ENCODE measurements around the gene PRXL2A.
"Not testable (repeated sequence)": the region's sequence is repeated elsewhere in the genome, so short reads cannot be mapped to it uniquely, and the experiment has no call there.

The PRXL2A gene

DNA sequence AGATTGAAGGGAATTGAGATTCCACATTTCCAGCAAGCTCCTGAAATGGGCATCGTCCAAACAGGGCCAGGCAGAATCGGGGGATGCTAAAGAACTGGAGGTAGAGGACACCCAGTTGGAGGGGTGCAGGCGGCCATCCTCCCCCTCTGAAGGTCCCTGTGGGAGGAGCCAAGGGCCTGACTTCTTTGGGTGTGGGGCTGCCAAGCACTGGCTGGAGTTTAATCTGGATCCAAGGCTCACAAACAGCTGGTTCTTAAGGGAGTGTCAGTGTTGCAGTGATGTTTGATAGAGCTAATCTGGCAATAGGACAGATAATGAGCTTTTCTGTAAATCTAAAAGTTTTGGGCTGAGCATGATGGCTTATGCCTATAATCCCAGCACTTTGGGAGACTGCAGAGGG is 66.6 kb downstream of the PRXL2A start:
- CTCF ChIA-PET, result interaction anchor here (0.9 to 50.4 kb wide), 8 partner anchors 12 to 188 kb away, joined by 3 to 1060 read pairs (median 5); no protein-coding TSS in a partner anchor
- TF ChIP-seq, protein P1, sequence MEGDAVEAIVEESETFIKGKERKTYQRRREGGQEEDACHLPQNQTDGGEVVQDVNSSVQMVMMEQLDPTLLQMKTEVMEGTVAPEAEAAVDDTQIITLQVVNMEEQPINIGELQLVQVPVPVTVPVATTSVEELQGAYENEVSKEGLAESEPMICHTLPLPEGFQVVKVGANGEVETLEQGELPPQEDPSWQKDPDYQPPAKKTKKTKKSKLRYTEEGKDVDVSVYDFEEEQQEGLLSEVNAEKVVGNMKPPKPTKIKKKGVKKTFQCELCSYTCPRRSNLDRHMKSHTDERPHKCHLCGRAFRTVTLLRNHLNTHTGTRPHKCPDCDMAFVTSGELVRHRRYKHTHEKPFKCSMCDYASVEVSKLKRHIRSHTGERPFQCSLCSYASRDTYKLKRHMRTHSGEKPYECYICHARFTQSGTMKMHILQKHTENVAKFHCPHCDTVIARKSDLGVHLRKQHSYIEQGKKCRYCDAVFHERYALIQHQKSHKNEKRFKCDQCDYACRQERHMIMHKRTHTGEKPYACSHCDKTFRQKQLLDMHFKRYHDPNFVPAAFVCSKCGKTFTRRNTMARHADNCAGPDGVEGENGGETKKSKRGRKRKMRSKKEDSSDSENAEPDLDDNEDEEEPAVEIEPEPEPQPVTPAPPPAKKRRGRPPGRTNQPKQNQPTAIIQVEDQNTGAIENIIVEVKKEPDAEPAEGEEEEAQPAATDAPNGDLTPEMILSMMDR (IDR thresholded peaks at IDR 0.05; ENCODE audit: control extremely low read depth, extremely low read depth, low read depth, missing control alignments), result no peak
- no peak for DNase-seq (ENCODE audit: extremely low spot score)
- POLR2A ChIA-PET, result interaction anchor here (0.6 kb wide), 2 partner anchors 27 to 30 kb away, joined by 3 read pairs; no protein-coding TSS in a partner anchor

DNA sequence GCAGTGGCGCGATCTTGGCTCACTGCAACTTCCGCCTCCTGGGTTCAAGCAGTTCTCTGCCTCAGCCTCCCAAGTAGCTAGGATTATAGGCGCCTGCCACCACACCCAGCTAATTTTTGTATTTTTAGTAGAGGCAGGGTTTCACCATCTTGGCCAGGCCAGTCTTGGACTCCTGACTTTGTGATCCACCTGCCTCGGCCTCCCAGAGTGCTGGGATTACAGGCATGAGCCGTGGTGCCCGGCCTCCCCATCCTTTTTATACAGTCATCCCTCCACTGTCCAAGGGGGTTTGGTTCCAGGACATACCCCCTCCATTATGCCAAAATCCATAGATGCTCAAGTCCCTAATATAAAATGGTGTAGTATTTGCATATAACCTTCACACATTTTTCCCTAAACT is 67.3 kb downstream of the PRXL2A start:
- ChIA-PET POLR2A (interaction anchor here (0.6 kb wide), 1 partner anchor 27 kb away, joined by 3 read pairs; no protein-coding TSS in a partner anchor), CTCF (interaction anchor here (1.0 to 50.4 kb wide), 6 partner anchors 12 to 33 kb away, joined by 4 to 1060 read pairs (median 6); no protein-coding TSS in a partner anchor)
- DNase-seq (ENCODE audit: extremely low spot score), result not testable (repeated sequence)

DNA sequence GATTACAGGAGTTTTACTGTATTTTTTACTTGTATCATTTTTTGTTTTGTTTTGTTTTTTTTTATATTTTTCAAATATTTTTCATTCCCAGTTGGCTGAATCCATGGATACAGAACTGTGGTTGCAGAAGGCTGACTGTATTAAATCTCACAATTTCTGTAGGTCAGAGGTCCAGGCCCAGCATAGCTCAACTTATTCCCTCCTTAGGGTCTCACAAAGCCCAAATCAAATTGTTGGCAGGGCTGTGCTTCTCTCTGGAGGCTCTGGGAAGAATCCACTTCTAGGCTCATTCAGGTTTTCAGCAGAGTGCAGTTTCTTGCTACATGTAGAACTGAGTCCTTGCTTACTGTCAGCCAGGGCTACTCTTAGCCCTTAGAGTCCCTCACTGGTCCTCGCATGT is 68.3 kb downstream of the PRXL2A start:
- CTCF ChIA-PET, result interaction anchor here (1.3 to 50.4 kb wide), 4 partner anchors 13 to 32 kb away, joined by 4 to 1060 read pairs (median 11); no protein-coding TSS in a partner anchor
- DNase-seq (ENCODE audit: extremely low spot score), result no peak
- POLR2A ChIA-PET, result no interaction called here
- TF ChIP-seq, protein P1 (IDR thresholded peaks at IDR 0.05; ENCODE audit: control extremely low read depth, extremely low read depth, low read depth, missing control alignments), result no peak

GRCh38 chr10:80477813-80478212 is 69.5 kb downstream of the PRXL2A start:
- no peak for DNase-seq (ENCODE audit: extremely low spot score)
- TF ChIP-seq, protein P1 (IDR thresholded peaks at IDR 0.05; ENCODE audit: control extremely low read depth, extremely low read depth, low read depth, missing control alignments), result no peak
- ChIA-PET CTCF (interaction anchor here (0.6 to 50.4 kb wide), 5 partner anchors 9 to 33 kb away, joined by 3 to 1060 read pairs (median 4); no protein-coding TSS in a partner anchor), POLR2A (no interaction called here)

DNA sequence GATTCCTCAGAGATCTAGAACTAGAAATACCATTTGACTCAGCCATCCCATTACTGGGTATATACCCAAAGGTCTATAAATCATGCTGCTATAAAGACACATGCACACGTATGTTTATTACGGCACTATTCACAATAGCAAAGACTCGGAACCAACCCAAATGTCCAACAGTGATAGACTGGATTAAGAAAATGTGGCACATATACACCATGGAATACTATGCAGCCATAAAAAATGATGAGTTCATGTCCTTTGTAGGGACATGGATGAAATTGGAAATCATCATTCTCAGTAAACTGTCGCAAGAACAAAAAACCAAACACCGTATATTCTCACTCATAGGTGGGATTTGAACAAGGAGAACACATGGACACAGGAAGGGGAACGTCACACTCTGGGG is 72.0 kb downstream of the PRXL2A start:
- POLR2A ChIA-PET; DNase-seq (ENCODE audit: extremely low spot score): not testable (repeated sequence)
- CTCF ChIA-PET, result interaction anchor here (1.2 kb wide), 1 partner anchor 8 kb away, joined by 3 read pairs; no protein-coding TSS in a partner anchor

- ChIA-PET POLR2A (no interaction called here), CTCF (interaction anchor here (1.2 to 1.5 kb wide), 2 partner anchors 8 to 11 kb away, joined by 3 to 4 read pairs; no protein-coding TSS in a partner anchor)
- DNase-seq (ENCODE audit: extremely low spot score), result no peak
- TF ChIP-seq, protein P1 (IDR thresholded peaks at IDR 0.05; ENCODE audit: control extremely low read depth, extremely low read depth, low read depth, missing control alignments), result no peak
Observed at GRCh38 chr10:80480852-80481251, 72.5 kb downstream of the PRXL2A start.

- POLR2A ChIA-PET, result no interaction called here
Observed at GRCh38 chr10:80484243-80484642, 75.9 kb downstream of the PRXL2A start.

More at GRCh38 chr10:80484243-80484642, 75.9 kb downstream of the PRXL2A start:
- TF ChIP-seq, protein P1 (IDR thresholded peaks at IDR 0.05; ENCODE audit: control extremely low read depth, extremely low read depth, low read depth, missing control alignments), result no peak
- DNase-seq (ENCODE audit: extremely low spot score), result no peak
- CTCF ChIA-PET, result interaction anchor here (0.7 to 1.6 kb wide), 4 partner anchors 9 to 39 kb away, joined by 3 to 4 read pairs (median 3); no protein-coding TSS in a partner anchor

All from GM10248 (cell line).